Right lobe of liver (tissue), 6 donors: ENCODE results near the gene GALNTL6. TPM values are rescaled to one million over a fixed set of nuclear protein-coding genes. Genes with fewer than 3 reads are reported as not detected.

ENCODE experiments used
- ATAC-seq, 4 donors: fragments of 200-7000 bp; cut with Tn5 transposase; one replicate each; pipeline ENCODE4 v1.9.1; 2020; ENCODE audit warnings: mild to moderate bottlenecking in 4 of 4, moderate library complexity in 4 of 4
- DNase-seq, 3 donors: peaks; one replicate each; pipeline ENCODE4 v3.0.0-alpha.2; 2020
- H3K27ac ChIP-seq, 3 donors: fragments of 200-600 bp; one replicate each; pipeline ENCODE4 v1.8.0; 2022
- H3K27me3 ChIP-seq, 2 donors: fragments of 200-600 bp; one replicate each; pipeline ENCODE4 v1.8.0; 2022
- H3K36me3 ChIP-seq, 4 donors: fragments of 200-600 bp; sonication (generic) in 1 of 4; one replicate each; pipeline versions ENCODE4 v1.5.1 to v1.8.0; 2017 to 2022; ENCODE audit warnings: control low read depth in 1 of 4
- H3K4me1 ChIP-seq, 4 donors: fragments of 200-600 bp; sonication (generic) in 1 of 4; one replicate each; pipeline versions ENCODE4 v1.5.1 to v1.8.0; 2017 to 2022; ENCODE audit warnings: control low read depth in 1 of 4
- H3K4me3 ChIP-seq, 3 donors: fragments of 200-600 bp; one replicate each; pipeline ENCODE4 v1.8.0; 2022
- H3K9me3 ChIP-seq, 4 donors: fragments of 200-600 bp; sonication (generic) in 1 of 4; one replicate each; pipeline versions ENCODE4 v1.5.1 to v1.8.0; 2017 to 2022; ENCODE audit warnings: control low read depth in 1 of 4
- POLR2A ChIP-seq: fragments of 450-650 bp; IDR thresholded peaks from one replicate; pipeline ENCODE4 v1.6.1; 2017; ENCODE audit warnings: antibody characterized with exemption, mild to moderate bottlenecking
- WGBS: methylation state at CpG from one replicate; pipeline ENCODE4 v1.1.6; 2018; ENCODE audit warnings: low coverage, low lambda C conversion rate; ENCODE audit not compliant: insufficient coverage; ENCODE audit errors: missing lambda C conversion rate; 5-methylcytosine and 5-hydroxymethylcytosine counted together
- intact Hi-C, 2 donors: fragments of 100-400 bp; cut with DNase I; formaldehyde crosslinking; loops; one replicate each; pipeline versions ENCODE4 v1.11.2 to v1.14.1; 2022
- total RNA-seq, 6 experiments: library from RNA; depleted of rRNA in 2 of 6; stranded (reverse); fragments of >200 nt in 2 of 6; fragmentation: NEBNext Ultra II Directional in 3 of 6; extraction: Animal tissue kit (Norgen Biotek cat#: 25700) in 3 of 6; gene quantifications; one replicate each; pipeline versions ENCODE4 v1.1.0 to v1.2.4, GENCODE V29; 2016 to 2023
- TF ChIP-seq, protein P1 (sequence below), 4 donors: fragments of 200-600 bp in 3 of 4; fragments of 450-650 bp in 1 of 4; IDR thresholded peaks; one replicate each; pipeline versions ENCODE4 v1.5.1 to v1.8.0; 2016 to 2022; ENCODE audit warnings: antibody characterized with exemption in 4 of 4, mild to moderate bottlenecking in 2 of 4
- donor health status: DM: no; HTN: yes; CAD: no.
- donor health status: DM: no; HTN: no; CAD: no.
- donor health status: DM: no; HTN: no; CAD: no.
- donor health status: DM: no; HTN: yes; CAD: no.
- donor health status: DM: no; HTN: yes; CAD: no.

GALNTL6 gene
- total RNA-seq, 6 experiments from 2014 or later = 0.15 to 1.1 (median 0.30) TPM; not detected in 3

- no peak overlapping the region for H3K27ac ChIP-seq
- DNase-seq = no peak
- intact Hi-C loops = no loop called here
- H3K27me3 ChIP-seq = no peaks in the 10 kb centered on the region
- H3K4me1 ChIP-seq = no peaks in the 10 kb centered on the region
- 55% methylated on average over 3 of the region's 3 CpGs for WGBS
- H3K36me3 ChIP-seq = no peaks in the 10 kb centered on the region
- ATAC-seq = no peak
- no peaks in the 10 kb centered on the region for H3K9me3 ChIP-seq
- no peak for TF ChIP-seq POLR2A
- TF ChIP-seq, protein P1, sequence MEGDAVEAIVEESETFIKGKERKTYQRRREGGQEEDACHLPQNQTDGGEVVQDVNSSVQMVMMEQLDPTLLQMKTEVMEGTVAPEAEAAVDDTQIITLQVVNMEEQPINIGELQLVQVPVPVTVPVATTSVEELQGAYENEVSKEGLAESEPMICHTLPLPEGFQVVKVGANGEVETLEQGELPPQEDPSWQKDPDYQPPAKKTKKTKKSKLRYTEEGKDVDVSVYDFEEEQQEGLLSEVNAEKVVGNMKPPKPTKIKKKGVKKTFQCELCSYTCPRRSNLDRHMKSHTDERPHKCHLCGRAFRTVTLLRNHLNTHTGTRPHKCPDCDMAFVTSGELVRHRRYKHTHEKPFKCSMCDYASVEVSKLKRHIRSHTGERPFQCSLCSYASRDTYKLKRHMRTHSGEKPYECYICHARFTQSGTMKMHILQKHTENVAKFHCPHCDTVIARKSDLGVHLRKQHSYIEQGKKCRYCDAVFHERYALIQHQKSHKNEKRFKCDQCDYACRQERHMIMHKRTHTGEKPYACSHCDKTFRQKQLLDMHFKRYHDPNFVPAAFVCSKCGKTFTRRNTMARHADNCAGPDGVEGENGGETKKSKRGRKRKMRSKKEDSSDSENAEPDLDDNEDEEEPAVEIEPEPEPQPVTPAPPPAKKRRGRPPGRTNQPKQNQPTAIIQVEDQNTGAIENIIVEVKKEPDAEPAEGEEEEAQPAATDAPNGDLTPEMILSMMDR (IDR thresholded peaks at IDR 0.05) = no peak
- H3K4me3 ChIP-seq = no peak overlapping the region
Measured at GRCh38 chr4:172578712-172579111, 765.5 kb downstream of the GALNTL6 start.

DNA sequence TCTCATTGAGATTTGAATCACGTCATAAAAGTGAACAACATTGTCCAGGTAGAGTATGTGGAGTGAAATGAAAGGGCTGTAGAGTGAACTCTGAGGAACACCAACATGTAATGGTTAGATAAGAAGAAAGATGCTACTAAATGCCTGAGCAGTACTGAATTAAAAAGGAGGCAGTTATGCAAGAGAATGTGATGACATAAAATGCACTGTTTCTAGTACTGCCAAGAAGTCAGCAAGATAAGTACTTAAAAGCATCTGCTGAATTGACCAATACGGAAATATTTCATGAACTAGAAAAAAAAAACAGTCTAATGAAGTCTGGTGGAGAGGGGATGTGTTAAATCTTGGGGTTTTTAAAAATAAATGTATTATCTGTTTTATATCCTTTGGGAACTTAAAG is 771.6 kb downstream of the GALNTL6 start:
- 25% methylated on average over 2 of the region's 2 CpGs for WGBS
- intact Hi-C loops = no loop called here
- no peaks in the 10 kb centered on the region for H3K9me3 ChIP-seq
- DNase-seq = no peak
- ATAC-seq = no peak
- no peak overlapping the region for H3K27ac ChIP-seq
- H3K36me3 ChIP-seq = no peaks in the 10 kb centered on the region
- H3K4me3 ChIP-seq = no peak overlapping the region
- H3K4me1 ChIP-seq = no peaks in the 10 kb centered on the region
- H3K27me3 ChIP-seq = no peaks in the 10 kb centered on the region
- no peak for TF ChIP-seq POLR2A
- TF ChIP-seq, protein P1 (IDR thresholded peaks at IDR 0.05) = no peak

GRCh38 chr4:172596206-172596605 is 783.0 kb downstream of the GALNTL6 start:
- Histone ChIP-seq H3K27me3 (no peaks in the 10 kb centered on the region), H3K27ac (no peak overlapping the region), H3K4me3 (no peak overlapping the region), H3K9me3 (no peaks in the 10 kb centered on the region), H3K36me3 (no peaks in the 10 kb centered on the region), H3K4me1 (no peaks in the 10 kb centered on the region)
- 8% methylated on average over 4 of the region's 4 CpGs for WGBS
- ATAC-seq = no peak
- no peak for DNase-seq
- intact Hi-C loops = no loop called here
- no peak for TF ChIP-seq POLR2A
- TF ChIP-seq, protein P1 (IDR thresholded peaks at IDR 0.05) = no peak

DNA sequence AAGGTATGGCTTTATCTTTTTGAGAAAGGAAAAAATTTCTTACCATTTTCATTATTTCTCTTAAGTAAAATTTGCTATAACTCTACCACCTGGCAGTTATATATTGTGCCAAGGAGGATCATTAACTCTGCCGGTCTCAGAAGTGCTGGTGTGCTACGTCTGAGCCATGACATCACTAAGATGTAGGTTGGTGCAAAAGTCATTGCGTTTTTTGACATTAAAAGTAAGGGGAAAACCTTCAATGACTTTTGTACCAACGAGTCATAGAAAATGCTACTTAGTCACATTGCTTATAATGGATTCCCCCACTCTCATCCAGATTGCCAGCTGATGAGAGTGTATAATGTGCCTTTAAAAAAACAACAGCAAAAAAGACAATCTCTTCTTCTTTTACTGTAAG is 786.4 kb downstream of the GALNTL6 start:
- WGBS = 48% methylated on average over 4 of the region's 4 CpGs
- H3K9me3 ChIP-seq = no peaks in the 10 kb centered on the region
- intact Hi-C loops = no loop called here
- H3K4me3 ChIP-seq = no peak overlapping the region
- no peaks in the 10 kb centered on the region for H3K36me3 ChIP-seq
- H3K4me1 ChIP-seq = no peaks in the 10 kb centered on the region
- TF ChIP-seq, protein P1 (IDR thresholded peaks at IDR 0.05) = no peak
- no peak for TF ChIP-seq POLR2A
- no peak for ATAC-seq
- H3K27ac ChIP-seq = no peak overlapping the region
- H3K27me3 ChIP-seq = no peaks in the 10 kb centered on the region
- no peak for DNase-seq

- WGBS = 19% methylated on average over 2 of the region's 2 CpGs
- no peak for ATAC-seq
Measured at GRCh38 chr4:172601195-172601594, 788.0 kb downstream of the GALNTL6 start.

More at GRCh38 chr4:172601195-172601594, 788.0 kb downstream of the GALNTL6 start:
- intact Hi-C loops = no loop called here
- H3K27me3 ChIP-seq = no peaks in the 10 kb centered on the region
- no peak for DNase-seq
- no peaks in the 10 kb centered on the region for H3K4me1 ChIP-seq
- no peak overlapping the region for H3K4me3 ChIP-seq
- no peak overlapping the region for H3K27ac ChIP-seq
- no peaks in the 10 kb centered on the region for H3K9me3 ChIP-seq
- no peak for TF ChIP-seq POLR2A
- TF ChIP-seq, protein P1 (IDR thresholded peaks at IDR 0.05) = no peak
- no peaks in the 10 kb centered on the region for H3K36me3 ChIP-seq
